Measurements from ENCODE around the gene ADAMTS4. TPM values are rescaled to one million over a fixed set of nuclear protein-coding genes. Genes with fewer than 3 reads are reported as not detected.
A peak's percentile ranks its signal among the peaks of the same experiment; 100 is the strongest.

Gene ADAMTS4
- total RNA-seq, 2 donors from 2014 or later: 2.2 to 3.1 TPM

DNA sequence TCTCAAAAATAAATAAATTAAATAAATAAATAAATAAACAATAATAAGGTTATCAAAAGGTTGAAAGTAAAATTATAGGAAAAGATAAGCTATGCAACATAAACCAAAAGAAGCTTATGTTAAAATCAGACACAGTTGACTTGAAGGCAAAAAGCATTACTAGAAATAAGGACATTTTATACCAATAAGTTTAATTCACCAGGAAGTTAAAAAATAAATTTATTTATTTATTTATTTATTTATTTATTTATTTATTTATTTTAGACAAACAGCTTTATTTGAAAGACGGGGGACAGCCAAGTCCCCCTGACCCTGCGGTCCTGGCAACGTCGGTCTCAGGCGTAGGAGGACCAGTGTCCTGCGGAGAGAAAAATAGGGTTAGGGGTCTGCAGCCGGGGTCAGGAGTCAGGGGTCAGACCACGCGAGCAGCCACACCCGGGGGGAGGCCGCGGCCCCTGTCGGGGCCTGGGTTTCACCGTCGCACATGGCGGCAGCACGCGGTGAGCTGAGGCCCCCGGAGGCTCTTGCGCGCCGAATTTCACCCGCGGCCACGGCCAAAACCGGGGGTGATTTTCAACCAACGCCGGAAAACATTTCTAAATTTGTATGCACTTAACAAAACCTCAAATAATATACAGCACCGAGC is 58.0 kb downstream of the ADAMTS4 start:
- Mint-ChIP-seq H3K27me3 (no peaks in the 10 kb centered on the region), H3K4me3 (no peak overlapping the region), H3K4me1 (no peaks in the 10 kb centered on the region), H3K27ac (no peak overlapping the region), H3K36me3 (ENCODE audit: low read depth) (no peaks in the 10 kb centered on the region), H3K9me3 (no peaks in the 10 kb centered on the region)
- no peak for ATAC-seq (replicated peaks)

DNA sequence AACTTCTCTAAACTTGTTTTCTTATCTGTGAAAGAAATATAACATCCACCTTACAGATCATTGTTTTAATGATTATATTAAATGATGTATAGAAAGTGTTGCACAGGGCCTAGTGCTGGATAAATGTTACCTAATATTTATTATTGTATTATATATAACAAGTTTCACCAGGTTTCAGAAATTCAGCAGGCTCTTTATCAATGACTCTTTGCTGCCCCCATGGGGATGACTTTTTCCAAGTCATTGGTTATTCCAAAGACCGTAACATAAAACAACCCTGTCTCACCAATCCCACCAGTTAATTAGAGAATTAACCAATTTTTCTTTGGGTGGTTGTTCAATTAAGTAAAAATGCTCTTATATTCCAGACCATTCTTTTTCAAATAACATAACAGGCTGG is 59.1 kb downstream of the ADAMTS4 start:
- no peaks in the 10 kb centered on the region for H3K9me3 Mint-ChIP-seq
- H3K4me1 Mint-ChIP-seq: peaks cover 3% of the 10 kb centered on the region
- no peak overlapping the region for H3K27ac Mint-ChIP-seq
- no peaks in the 10 kb centered on the region for H3K27me3 Mint-ChIP-seq
- no peak overlapping the region for H3K4me3 Mint-ChIP-seq
- H3K36me3 Mint-ChIP-seq (ENCODE audit: low read depth): peaks cover 6% of the 10 kb centered on the region
- ATAC-seq (replicated peaks): no peak

DNA sequence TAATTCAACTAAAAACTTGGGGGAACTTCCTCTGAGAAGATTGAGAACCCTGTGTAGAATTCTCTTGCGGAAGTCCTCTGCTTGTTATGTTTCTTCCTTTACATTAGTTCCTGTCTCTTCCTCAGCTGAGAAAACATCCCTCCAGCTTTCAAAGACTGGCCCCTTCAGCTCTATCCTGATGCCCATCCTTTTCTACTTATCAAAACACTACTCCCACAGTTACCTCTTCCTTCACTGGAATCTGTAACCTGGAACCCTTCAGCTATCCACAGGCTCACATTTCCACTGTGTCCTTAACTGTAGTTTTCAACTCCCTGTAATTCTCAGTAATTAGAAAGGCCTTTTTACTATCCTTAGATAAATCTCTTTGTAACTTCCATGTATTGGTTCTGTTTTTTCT is 60.4 kb downstream of the ADAMTS4 start:
- Mint-ChIP-seq H3K9me3 (no peaks in the 10 kb centered on the region), H3K27me3 (no peaks in the 10 kb centered on the region), H3K4me1 (peaks cover 3% of the 10 kb centered on the region), H3K36me3 (ENCODE audit: low read depth) (peaks cover 7% of the 10 kb centered on the region), H3K27ac (peak overlapping the region; percentile 20), H3K4me3 (no peak overlapping the region)
- ATAC-seq (replicated peaks): no peak

DNA sequence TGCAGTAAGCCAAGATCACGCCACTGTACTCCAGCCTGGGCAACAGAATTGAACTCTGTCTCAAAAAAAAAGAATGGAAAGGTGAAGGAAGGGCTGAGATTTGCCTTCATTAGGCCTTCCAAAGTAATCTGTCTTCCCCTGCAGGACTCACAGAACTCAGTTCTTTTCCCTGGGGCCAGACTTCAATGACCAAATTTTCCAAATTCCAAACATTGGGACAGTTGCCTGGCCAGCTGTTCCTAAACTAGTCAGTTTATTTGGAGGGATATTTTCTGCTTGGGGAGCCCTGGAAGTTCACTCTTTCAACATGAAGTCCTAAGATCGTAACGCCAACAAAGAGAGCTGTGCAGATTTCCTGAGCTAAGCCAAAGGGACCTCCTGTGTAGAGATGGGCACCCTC is 61.0 kb downstream of the ADAMTS4 start:
- no peak for ATAC-seq (replicated peaks)
- Mint-ChIP-seq H3K4me3 (no peak overlapping the region), H3K4me1 (peaks cover 3% of the 10 kb centered on the region), H3K9me3 (no peaks in the 10 kb centered on the region), H3K27ac (no peak overlapping the region), H3K36me3 (ENCODE audit: low read depth) (peaks cover 7% of the 10 kb centered on the region), H3K27me3 (no peaks in the 10 kb centered on the region)

Other genes with a start within 250 kb of the ADAMTS4 start
- gene ITLN2, start 244.2 kb downstream of the ADAMTS4 start, total RNA-seq: not detected
- 100 to 1,000 TPM in 1 of 2 donors, 10 to 100 TPM in 1; 13.0 to 110 TPM for gene F11R, start 177.9 kb downstream of the ADAMTS4 start, total RNA-seq
- gene TSTD1, start 160.1 kb downstream of the ADAMTS4 start, total RNA-seq: 100 to 1,000 TPM in 1 of 2 donors, 10 to 100 TPM in 1; 38.7 to 119 TPM
- gene USF1, start 153.1 kb downstream of the ADAMTS4 start, total RNA-seq: 10 to 100 TPM; 51.6 to 66.9 TPM
- gene ARHGAP30, start 129.2 kb downstream of the ADAMTS4 start, total RNA-seq: 100 to 1,000 TPM; 180 to 207 TPM
- under 1 TPM; 0.22 to 0.32 TPM for gene NECTIN4, start 109.5 kb downstream of the ADAMTS4 start, total RNA-seq
- not detected for gene KLHDC9, start 100.7 kb downstream of the ADAMTS4 start, total RNA-seq
- gene PFDN2, start 81.0 kb downstream of the ADAMTS4 start, total RNA-seq: 100 to 1,000 TPM in 1 of 2 donors, 10 to 100 TPM in 1; 72.1 to 107 TPM
- gene NIT1, start 80.9 kb downstream of the ADAMTS4 start, total RNA-seq: 10 to 100 TPM; 38.9 to 74.6 TPM
- gene DEDD, start 66.4 kb downstream of the ADAMTS4 start, total RNA-seq: 10 to 100 TPM; 39.9 to 41.3 TPM
- gene UFC1, start 45.1 kb downstream of the ADAMTS4 start, total RNA-seq: 100 to 1,000 TPM; 184 to 209 TPM
- gene USP21, start 39.6 kb downstream of the ADAMTS4 start, total RNA-seq: 10 to 100 TPM; 28.6 to 30.1 TPM
- 10 to 100 TPM; 27.3 to 44.9 TPM for gene PPOX, start 32.6 kb downstream of the ADAMTS4 start, total RNA-seq
- 10 to 100 TPM; 55.7 to 60.9 TPM for gene B4GALT3, start 21.5 kb downstream of the ADAMTS4 start, total RNA-seq
- 100 to 1,000 TPM in 1 of 2 donors, 10 to 100 TPM in 1; 96.5 to 102 TPM for gene NDUFS2, start 3.3 kb upstream of the ADAMTS4 start, total RNA-seq
- gene FCER1G, start 16.2 kb upstream of the ADAMTS4 start, total RNA-seq: 1 to 10 TPM; 1.1 to 2.2 TPM
- gene APOA2, start 24.6 kb upstream of the ADAMTS4 start, total RNA-seq: not detected
- 10 to 100 TPM in 1 of 2 donors, 1 to 10 TPM in 1; 9.2 to 20.2 TPM for gene TOMM40L, start 27.0 kb upstream of the ADAMTS4 start, total RNA-seq
- gene NR1I3, start 39.1 kb upstream of the ADAMTS4 start, total RNA-seq: not detected
- under 1 TPM; 0.86 to 0.90 TPM for gene PCP4L1, start 59.7 kb upstream of the ADAMTS4 start, total RNA-seq
- gene MPZ, start 110.9 kb upstream of the ADAMTS4 start, total RNA-seq: 10 to 100 TPM in 1 of 2 donors, 1 to 10 TPM in 1; 4.9 to 12.1 TPM
- 100 to 1,000 TPM; 144 to 222 TPM for gene SDHC, start 115.3 kb upstream of the ADAMTS4 start, total RNA-seq
- gene CFAP126, start 168.8 kb upstream of the ADAMTS4 start, total RNA-seq: 1 to 10 TPM in 1 of 2 donors, not detected in 1; 2.7 TPM

Data from activated T-helper 17 cell treated with anti-CD3 and anti-CD28 coated beads, Interleukin-2, amount 50 U/mL, for 72 hours (primary cell).